Measurements from ENCODE around the gene TMEM89.

DNA sequence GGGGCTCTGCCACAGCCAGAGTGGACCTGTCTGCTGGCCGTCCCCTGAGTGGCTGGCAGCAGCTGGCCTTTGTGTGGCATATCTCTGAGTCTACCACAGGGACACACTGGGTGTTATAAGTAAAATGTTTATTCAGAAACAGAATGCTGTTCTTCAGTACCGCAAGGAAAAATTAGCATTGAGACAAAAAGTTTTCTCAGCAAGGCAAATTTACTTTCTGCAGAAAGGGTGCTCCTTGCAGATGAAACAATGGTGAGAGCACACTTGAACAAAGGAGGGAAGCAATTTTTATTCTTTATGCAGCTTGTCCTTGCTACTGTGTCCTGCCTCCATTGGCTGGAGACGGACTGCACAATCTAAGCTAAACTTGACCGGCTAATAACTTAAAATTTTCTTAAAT is 4.0 kb downstream of the TMEM89 start:
- TF ChIP-seq, protein P1, sequence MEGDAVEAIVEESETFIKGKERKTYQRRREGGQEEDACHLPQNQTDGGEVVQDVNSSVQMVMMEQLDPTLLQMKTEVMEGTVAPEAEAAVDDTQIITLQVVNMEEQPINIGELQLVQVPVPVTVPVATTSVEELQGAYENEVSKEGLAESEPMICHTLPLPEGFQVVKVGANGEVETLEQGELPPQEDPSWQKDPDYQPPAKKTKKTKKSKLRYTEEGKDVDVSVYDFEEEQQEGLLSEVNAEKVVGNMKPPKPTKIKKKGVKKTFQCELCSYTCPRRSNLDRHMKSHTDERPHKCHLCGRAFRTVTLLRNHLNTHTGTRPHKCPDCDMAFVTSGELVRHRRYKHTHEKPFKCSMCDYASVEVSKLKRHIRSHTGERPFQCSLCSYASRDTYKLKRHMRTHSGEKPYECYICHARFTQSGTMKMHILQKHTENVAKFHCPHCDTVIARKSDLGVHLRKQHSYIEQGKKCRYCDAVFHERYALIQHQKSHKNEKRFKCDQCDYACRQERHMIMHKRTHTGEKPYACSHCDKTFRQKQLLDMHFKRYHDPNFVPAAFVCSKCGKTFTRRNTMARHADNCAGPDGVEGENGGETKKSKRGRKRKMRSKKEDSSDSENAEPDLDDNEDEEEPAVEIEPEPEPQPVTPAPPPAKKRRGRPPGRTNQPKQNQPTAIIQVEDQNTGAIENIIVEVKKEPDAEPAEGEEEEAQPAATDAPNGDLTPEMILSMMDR (IDR thresholded peaks at IDR 0.05; ENCODE audit: low read length): no peak
- no peak for TF ChIP-seq EZH2 (optimal IDR thresholded peaks at IDR 0.05; ENCODE audit: low read depth, low read length)
- no peak for TF ChIP-seq EZH2phosphoT487 (IDR thresholded peaks at IDR 0.05; ENCODE audit: low read length)

All from MM.1S (cell line).